Neural progenitor cell (in vitro differentiated cells): ENCODE results near the gene RASSF3.

Experiments used
- EZH2 ChIP-seq: fragments of 200-600 bp; sonication (generic); IDR thresholded peaks from 2 replicates; pipeline ENCODE4 v1.6.1; 2017; ENCODE audit warnings: antibody characterized with exemption, mild to moderate bottlenecking, moderate library complexity
- EZH2phosphoT487 ChIP-seq: fragments of 200-600 bp; sonication (generic); IDR thresholded peaks from 2 replicates; pipeline ENCODE4 v1.6.1; 2017; ENCODE audit warnings: antibody characterized with exemption
- TF ChIP-seq, protein P1 (sequence below): fragments of 200-600 bp; sonication (generic); IDR thresholded peaks from 2 replicates; pipeline ENCODE4 v1.5.1; 2017; ENCODE audit warnings: antibody characterized with exemption, mild to moderate bottlenecking

DNA sequence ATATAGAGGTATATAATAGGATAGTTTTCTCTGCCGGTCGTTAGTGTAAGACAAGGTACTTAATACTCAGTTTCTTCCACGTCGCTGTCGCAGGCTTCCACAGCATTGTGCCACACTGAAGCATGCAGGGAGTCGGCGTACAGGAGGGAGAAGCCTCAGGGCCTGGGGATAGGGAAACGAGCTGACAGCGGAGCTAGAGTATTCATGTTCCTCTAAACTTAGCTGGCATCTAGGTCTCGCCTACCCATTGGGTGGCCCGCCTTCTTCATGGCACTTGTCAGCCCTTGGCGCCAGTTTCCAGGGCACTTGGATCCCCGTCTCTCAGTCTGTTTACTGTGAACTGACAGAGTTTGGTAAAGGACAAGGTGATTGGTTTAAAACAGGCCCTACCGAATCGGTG lies 75.3 kb downstream of the RASSF3 start:
- TF ChIP-seq, protein P1, sequence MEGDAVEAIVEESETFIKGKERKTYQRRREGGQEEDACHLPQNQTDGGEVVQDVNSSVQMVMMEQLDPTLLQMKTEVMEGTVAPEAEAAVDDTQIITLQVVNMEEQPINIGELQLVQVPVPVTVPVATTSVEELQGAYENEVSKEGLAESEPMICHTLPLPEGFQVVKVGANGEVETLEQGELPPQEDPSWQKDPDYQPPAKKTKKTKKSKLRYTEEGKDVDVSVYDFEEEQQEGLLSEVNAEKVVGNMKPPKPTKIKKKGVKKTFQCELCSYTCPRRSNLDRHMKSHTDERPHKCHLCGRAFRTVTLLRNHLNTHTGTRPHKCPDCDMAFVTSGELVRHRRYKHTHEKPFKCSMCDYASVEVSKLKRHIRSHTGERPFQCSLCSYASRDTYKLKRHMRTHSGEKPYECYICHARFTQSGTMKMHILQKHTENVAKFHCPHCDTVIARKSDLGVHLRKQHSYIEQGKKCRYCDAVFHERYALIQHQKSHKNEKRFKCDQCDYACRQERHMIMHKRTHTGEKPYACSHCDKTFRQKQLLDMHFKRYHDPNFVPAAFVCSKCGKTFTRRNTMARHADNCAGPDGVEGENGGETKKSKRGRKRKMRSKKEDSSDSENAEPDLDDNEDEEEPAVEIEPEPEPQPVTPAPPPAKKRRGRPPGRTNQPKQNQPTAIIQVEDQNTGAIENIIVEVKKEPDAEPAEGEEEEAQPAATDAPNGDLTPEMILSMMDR: no peak
- TF ChIP-seq EZH2phosphoT487 (no peak), EZH2 (no peak)
